Lung (tissue), 12 donors: ENCODE results near the gene HECA. TPM values are rescaled to one million over a fixed set of nuclear protein-coding genes. Genes with fewer than 3 reads are reported as not detected.
A peak's percentile ranks its signal among the peaks of the same experiment; 100 is the strongest.

Experiments used
- ATAC-seq: fragments of 200-7000 bp; cut with Tn5 transposase; one replicate; pipeline ENCODE4 v1.9.1; 2020; ENCODE audit warnings: moderate number of reproducible peaks; ENCODE audit not compliant: insufficient read depth, low FRiP score
- DNase-seq, 3 donors: peaks; one replicate each; pipeline ENCODE4 v3.0.0-alpha.2; 2013 to 2017
- H3K27ac ChIP-seq, 2 donors: one replicate each; pipeline ENCODE4 v1.5.1; 2013; ENCODE audit warnings: mild to moderate bottlenecking in 2 of 2, moderate library complexity in 2 of 2, control low read depth in 1 of 2, inconsistent platforms in 1 of 2, low read depth in 1 of 2, low read length in 1 of 2
- H3K27me3 ChIP-seq, 3 donors: one replicate each; pipeline ENCODE4 v1.5.1; 2013; ENCODE audit warnings: low read length in 2 of 3; ENCODE audit not compliant: control insufficient read depth in 3 of 3, insufficient read depth in 3 of 3
- H3K36me3 ChIP-seq, 4 donors: one replicate each; pipeline ENCODE4 v1.5.1; 2013; ENCODE audit warnings: low read length in 4 of 4, mild to moderate bottlenecking in 1 of 4, moderate library complexity in 1 of 4; ENCODE audit not compliant: control insufficient read depth in 4 of 4, insufficient read depth in 4 of 4
- H3K4me1 ChIP-seq, 5 donors: one replicate each; pipeline ENCODE4 v1.5.1; 2013; ENCODE audit warnings: low read length in 5 of 5, mild to moderate bottlenecking in 2 of 5, moderate library complexity in 1 of 5; ENCODE audit not compliant: control insufficient read depth in 5 of 5, insufficient read depth in 5 of 5
- H3K4me3 ChIP-seq: one replicate; pipeline ENCODE4 v1.5.1; 2013; ENCODE audit warnings: mild to moderate bottlenecking, control low read depth, moderate library complexity
- H3K9ac ChIP-seq, 2 donors: one replicate each; pipeline ENCODE4 v1.5.1; 2013; ENCODE audit warnings: low read length in 2 of 2, control low read depth in 1 of 2; ENCODE audit not compliant: insufficient read depth in 1 of 2
- H3K9me3 ChIP-seq, 4 donors: one replicate each; pipeline ENCODE4 v1.5.1; 2013; ENCODE audit warnings: low read length in 3 of 4, mild to moderate bottlenecking in 1 of 4, moderate library complexity in 1 of 4; ENCODE audit not compliant: control insufficient read depth in 4 of 4, insufficient read depth in 3 of 4
- CTCF ChIP-seq: IDR thresholded peaks from 2 replicates; pipeline ENCODE4 v1.5.1; 2012; ENCODE audit warnings: mild to moderate bottlenecking; ENCODE audit errors: control extremely low read depth, extremely low read depth
- WGBS, 2 donors: extraction: QIAGEN DNeasy Blood & Tissue Kit; methylation state at CpG; one replicate each; pipeline ENCODE4 v1.1.7; 2013; 5-methylcytosine and 5-hydroxymethylcytosine counted together
- polyA plus RNA-seq, 2 donors: library from polyadenylated mRNA; stranded (reverse); fragments of 200-250 nt; gene quantifications; one replicate each; pipeline ENCODE4 v1.2.1, GENCODE V29; 2013
- total RNA-seq, 2 donors: library from RNA; depleted of rRNA in 1 of 2; stranded (reverse); fragments of >200 nt in 1 of 2; gene quantifications; one replicate each; pipeline ENCODE4 v1.2.1, GENCODE V29; 2014 to 2021
- donor health status: control.
- donor health status: control.
- donor health status: Bipolar disorder and iron deficiency.
- donor health status: healthy.
- donor health status: DM: yes; HTN: yes; CAD: no.

The HECA gene
- total and polyA plus RNA-seq, 4 donors, result 12.1 to 37.6 (median 21.8) TPM

DNA sequence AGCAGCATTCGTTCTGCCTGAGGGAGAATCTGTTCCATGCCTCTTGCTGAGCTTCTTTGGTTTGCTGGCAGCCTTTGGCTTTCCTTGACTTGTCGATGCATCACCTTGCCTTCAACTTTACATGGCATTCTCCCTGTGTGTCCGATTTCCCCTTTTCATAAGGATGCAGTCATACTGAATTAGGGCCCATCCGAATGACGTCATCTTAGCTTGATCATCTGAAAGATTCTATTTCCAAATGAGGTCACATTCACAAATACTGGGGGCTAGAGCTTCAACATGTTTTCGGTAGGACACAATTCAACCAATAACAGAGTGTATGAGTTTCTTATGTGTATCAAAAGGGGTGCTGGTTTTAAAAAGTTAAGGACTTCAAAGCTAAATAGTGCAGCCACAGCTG, 27.8 kb upstream of the HECA start:
- no peak overlapping the region for H3K9ac ChIP-seq
- WGBS, 2 donors, result 97% methylated on average over 6 of the region's 6 CpGs
- H3K27me3 ChIP-seq, result no peaks in the 10 kb centered on the region
- no peaks in the 10 kb centered on the region for H3K36me3 ChIP-seq
- no peak for TF ChIP-seq CTCF
- no peak overlapping the region for H3K4me3 ChIP-seq
- no peak for ATAC-seq
- no peak overlapping the region for H3K27ac ChIP-seq
- DNase-seq, result no peak
- no peaks in the 10 kb centered on the region for H3K9me3 ChIP-seq
- H3K4me1 ChIP-seq, result no peaks in the 10 kb centered on the region

DNA sequence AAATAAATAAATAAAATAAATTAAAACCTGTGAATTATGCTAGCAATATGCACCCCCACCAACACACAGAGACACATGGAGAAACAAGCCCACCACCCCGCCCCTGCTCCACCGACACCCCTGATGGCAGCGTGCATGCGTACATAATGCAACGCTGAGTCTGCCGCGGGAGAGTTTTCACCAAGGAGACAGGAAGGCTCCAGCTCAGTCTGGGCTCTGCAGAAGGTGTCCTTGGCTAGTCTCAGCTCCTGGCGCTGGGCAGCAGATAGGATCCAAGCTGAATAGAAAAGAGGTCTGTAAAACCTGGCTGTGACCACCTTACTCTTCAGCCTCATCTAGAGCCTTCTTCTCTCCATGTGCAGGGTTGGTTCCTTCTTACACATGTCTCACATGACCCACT, 26.5 kb upstream of the HECA start:
- Histone ChIP-seq H3K9ac (no peak overlapping the region), H3K27me3 (no peaks in the 10 kb centered on the region), H3K4me1 (no peaks in the 10 kb centered on the region), H3K36me3 (no peaks in the 10 kb centered on the region), H3K4me3 (no peak overlapping the region), H3K27ac (no peak overlapping the region), H3K9me3 (no peaks in the 10 kb centered on the region)
- WGBS, 2 donors, result 84 to 88% methylated on average over 8 of the region's 8 CpGs
- no peak for TF ChIP-seq CTCF
- ATAC-seq, result no peak
- no peak for DNase-seq

GRCh38 chr6:139109558-139109957, 25.3 kb upstream of the HECA start:
- no peak for TF ChIP-seq CTCF
- Histone ChIP-seq H3K9ac (no peak overlapping the region), H3K9me3 (no peaks in the 10 kb centered on the region), H3K36me3 (no peaks in the 10 kb centered on the region), H3K27me3 (no peaks in the 10 kb centered on the region), H3K4me3 (no peak overlapping the region), H3K4me1 (no peaks in the 10 kb centered on the region), H3K27ac (no peak overlapping the region)
- WGBS, 2 donors, result 52 to 63% methylated on average over 5 of the region's 5 CpGs
- peak in 1 of 3 donors; percentile 14 for DNase-seq
- no peak for ATAC-seq

GRCh38 chr6:139112146-139112545, 22.7 kb upstream of the HECA start:
- no peaks in the 10 kb centered on the region for H3K27me3 ChIP-seq
- no peak overlapping the region for H3K4me3 ChIP-seq
- H3K27ac ChIP-seq, result no peak overlapping the region
- no peaks in the 10 kb centered on the region for H3K36me3 ChIP-seq
- no peaks in the 10 kb centered on the region for H3K9me3 ChIP-seq
- no peak overlapping the region for H3K9ac ChIP-seq
- DNase-seq (no peak), ATAC-seq (no peak)
- H3K4me1 ChIP-seq, result no peaks in the 10 kb centered on the region
- WGBS, 2 donors, result 62 to 63% methylated on average over 3 of the region's 3 CpGs
- no peak for TF ChIP-seq CTCF
